Esophagus muscularis mucosa (tissue), 4 donors: Measurements from ENCODE around the gene MBD5. TPM values are rescaled to one million over a fixed set of nuclear protein-coding genes. Genes with fewer than 3 reads are reported as not detected.

ENCODE experiments used
- DNase-seq: peaks from one replicate; pipeline ENCODE4 v3.0.0-alpha.2; 2017; ENCODE audit errors: extremely low spot score
- H3K27ac ChIP-seq, 4 donors: fragments of 200-600 bp; sonication (generic); replicated peaks in 1 of 4; 1 replicate in 3 of 4; 2 replicates in 1 of 4; pipeline ENCODE4 v1.5.1; 2016 to 2019; ENCODE audit warnings: mild to moderate bottlenecking in 1 of 4
- H3K27me3 ChIP-seq, 4 donors: fragments of 200-600 bp; sonication (generic); one replicate each; pipeline versions ENCODE4 v1.5.1 to v1.6.0; 2016 to 2019
- H3K36me3 ChIP-seq, 4 donors: fragments of 200-600 bp; sonication (generic); one replicate each; pipeline ENCODE4 v1.5.1; 2016 to 2019
- H3K4me1 ChIP-seq, 4 donors: fragments of 200-600 bp; sonication (generic); one replicate each; pipeline ENCODE4 v1.5.1; 2016 to 2019
- H3K4me3 ChIP-seq, 4 donors: fragments of 200-600 bp; sonication (generic); 1 replicate in 2 of 4; 2 replicates in 2 of 4; pipeline ENCODE4 v1.5.1; 2016 to 2019; ENCODE audit warnings: mild to moderate bottlenecking in 4 of 4, moderate library complexity in 1 of 4
- H3K9me3 ChIP-seq, 4 donors: fragments of 200-600 bp; sonication (generic); 1 replicate in 3 of 4; 2 replicates in 1 of 4; pipeline ENCODE4 v1.5.1; 2016 to 2019
- CTCF ChIP-seq, 3 experiments: fragments of 200-600 bp in 2 of 3; fragments of 450-650 bp in 1 of 3; sonication (generic) in 2 of 3; IDR thresholded peaks; one replicate each; pipeline ENCODE4 v1.5.1; 2017 to 2019; ENCODE audit warnings: antibody characterized with exemption in 3 of 3, mild to moderate bottlenecking in 2 of 3, moderate library complexity in 1 of 3
- EP300 ChIP-seq: sonication (generic); formaldehyde crosslinking; IDR thresholded peaks from one replicate; pipeline ENCODE4 v1.6.1; 2017; ENCODE audit warnings: antibody characterized with exemption
- POLR2A ChIP-seq: fragments of 450-650 bp; IDR thresholded peaks from one replicate; pipeline ENCODE4 v1.6.1; 2017; ENCODE audit warnings: antibody characterized with exemption, moderate library complexity, mild to moderate bottlenecking, low read depth
- POLR2AphosphoS5 ChIP-seq, 2 donors: sonication (generic); formaldehyde crosslinking; IDR thresholded peaks; one replicate each; pipeline ENCODE4 v1.6.1; 2017; ENCODE audit warnings: antibody characterized with exemption in 2 of 2
- WGBS: methylation state at CpG from one replicate; pipeline ENCODE4 v1.1.5; 2018; 5-methylcytosine and 5-hydroxymethylcytosine counted together
- intact Hi-C: fragments of 100-400 bp; cut with DNase I; formaldehyde crosslinking; loops from one replicate; pipeline ENCODE4 v1.15.1; 2023
- total RNA-seq, 4 donors: library from RNA; depleted of rRNA; stranded (reverse); fragments of >200 nt; gene quantifications; one replicate each; pipeline versions ENCODE4 v1.1.0 to v1.2.1, GENCODE V29; 2016

Gene MBD5
- total RNA-seq, 4 donors from 2014 or later = 34.6 to 49.0 (median 44.9) TPM

GRCh38 chr2:148351437-148352143 is 330.7 kb downstream of the MBD5 start:
- peaks cover 0 to 4% (median 0%) of the 10 kb centered on the region in 4 donors for H3K36me3 ChIP-seq
- TF ChIP-seq CTCF (IDR thresholded peaks at IDR 0.05) = no peak
- no peak for TF ChIP-seq POLR2AphosphoS5 (IDR thresholded peaks at IDR 0.05)
- TF ChIP-seq POLR2A = no peak
- TF ChIP-seq EP300 = no peak
- H3K27me3 ChIP-seq = no peaks in the 10 kb centered on the region
- H3K9me3 ChIP-seq = peaks cover 0 to 5% (median 2%) of the 10 kb centered on the region in 4 donors
- no peak overlapping the region for H3K4me3 ChIP-seq
- H3K4me1 ChIP-seq = no peaks in the 10 kb centered on the region
- H3K27ac ChIP-seq = no peak overlapping the region
- 91% methylated on average over 2 of the region's 2 CpGs for WGBS
- intact Hi-C loops = no loop called here
- no peak for DNase-seq

GRCh38 chr2:148358375-148358774 is 337.5 kb downstream of the MBD5 start:
- H3K27ac ChIP-seq = no peak overlapping the region
- peaks cover 0 to 4% (median 0%) of the 10 kb centered on the region in 4 donors for H3K36me3 ChIP-seq
- no peak overlapping the region for H3K4me3 ChIP-seq
- no peak for DNase-seq
- 80% methylated on average over 6 of the region's 6 CpGs for WGBS
- no peaks in the 10 kb centered on the region for H3K27me3 ChIP-seq
- TF ChIP-seq POLR2AphosphoS5 (IDR thresholded peaks at IDR 0.05) (no peak), EP300 (no peak), POLR2A (no peak), CTCF (IDR thresholded peaks at IDR 0.05) (no peak)
- peaks cover 0 to 5% (median 2%) of the 10 kb centered on the region in 4 donors for H3K9me3 ChIP-seq
- H3K4me1 ChIP-seq = no peaks in the 10 kb centered on the region
- intact Hi-C loops = no loop called here

GRCh38 chr2:148360662-148361061 is 339.8 kb downstream of the MBD5 start:
- WGBS = 97% methylated on average over 1 of the region's 1 CpG
- no peaks in the 10 kb centered on the region for H3K27me3 ChIP-seq
- intact Hi-C loops = no loop called here
- no peaks in the 10 kb centered on the region for H3K4me1 ChIP-seq
- no peak overlapping the region for H3K27ac ChIP-seq
- H3K36me3 ChIP-seq = no peaks in the 10 kb centered on the region
- DNase-seq = no peak
- TF ChIP-seq EP300 (no peak), POLR2A (no peak), POLR2AphosphoS5 (IDR thresholded peaks at IDR 0.05) (no peak), CTCF (IDR thresholded peaks at IDR 0.05) (no peak)
- H3K4me3 ChIP-seq = no peak overlapping the region
- peaks cover 0 to under 1% (median 0%) of the 10 kb centered on the region in 4 donors for H3K9me3 ChIP-seq

GRCh38 chr2:148362144-148362796 is 341.4 kb downstream of the MBD5 start:
- TF ChIP-seq POLR2A (no peak), EP300 (no peak), CTCF (IDR thresholded peaks at IDR 0.05) (no peak), POLR2AphosphoS5 (IDR thresholded peaks at IDR 0.05) (no peak)
- intact Hi-C loops = no loop called here
- no peak for DNase-seq
- Histone ChIP-seq H3K9me3 (no peaks in the 10 kb centered on the region), H3K4me3 (no peak overlapping the region), H3K27me3 (no peaks in the 10 kb centered on the region), H3K27ac (no peak overlapping the region), H3K4me1 (no peaks in the 10 kb centered on the region), H3K36me3 (no peaks in the 10 kb centered on the region)
- 93% methylated on average over 8 of the region's 10 CpGs for WGBS
